ENCODE measurements around the gene DNAJC21.
A peak's percentile ranks its signal among the peaks of the same experiment; 100 is the strongest.

Gene DNAJC21

GRCh38 chr5:34986965-34987364 lies 57.6 kb downstream of the DNAJC21 start:
- no peak for DNase-seq

- no peak for DNase-seq
Measured at GRCh38 chr5:34991486-34992238, 62.3 kb downstream of the DNAJC21 start.

GRCh38 chr5:34993951-34994350 lies 64.6 kb downstream of the DNAJC21 start:
- DNase-seq: no peak

- no peak for DNase-seq
Measured at GRCh38 chr5:34996261-34996660, 66.9 kb downstream of the DNAJC21 start.

- no peak for DNase-seq
Measured at GRCh38 chr5:34998058-34998789, 68.9 kb downstream of the DNAJC21 start.

GRCh38 chr5:35001842-35002241 lies 72.5 kb downstream of the DNAJC21 start:
- DNase-seq: no peak

GRCh38 chr5:35002459-35002858 lies 73.1 kb downstream of the DNAJC21 start:
- DNase-seq: no peak

- peak; percentile 43 for DNase-seq
Measured at GRCh38 chr5:35003018-35003957, 73.9 kb downstream of the DNAJC21 start.

- no peak for DNase-seq
Measured at GRCh38 chr5:35004200-35004599, 74.8 kb downstream of the DNAJC21 start.

GRCh38 chr5:35004771-35005170 lies 75.4 kb downstream of the DNAJC21 start:
- no peak for DNase-seq
